Hepatocyte (in vitro differentiated cells): Measurements from ENCODE around the gene C1orf21. TPM values are rescaled to one million over a fixed set of nuclear protein-coding genes. Genes with fewer than 3 reads are reported as not detected.
A peak's percentile ranks its signal among the peaks of the same experiment; 100 is the strongest.

ENCODE experiments used
- DNase-seq: peaks from one replicate; pipeline ENCODE4 v3.0.0-alpha.2; 2016; ENCODE audit warnings: low spot score
- H2AFZ ChIP-seq: fragments of 200-600 bp; sonication (generic); 2 replicates; pipeline ENCODE4 v1.6.0; 2016; ENCODE audit warnings: antibody characterized with exemption, mild to moderate bottlenecking
- H3K27ac ChIP-seq: fragments of 200-600 bp; sonication (generic); 2 replicates; pipeline ENCODE4 v1.5.1; 2016; ENCODE audit warnings: mild to moderate bottlenecking
- H3K27me3 ChIP-seq: fragments of 200-600 bp; sonication (generic); 2 replicates; pipeline ENCODE4 v1.6.1; 2016
- H3K36me3 ChIP-seq: fragments of 200-600 bp; sonication (generic); replicated peaks from 2 replicates; pipeline ENCODE4 v1.5.1; 2016; ENCODE audit warnings: low read depth; ENCODE audit not compliant: insufficient read depth
- H3K4me1 ChIP-seq: fragments of 200-600 bp; sonication (generic); 2 replicates; pipeline ENCODE4 v1.5.1; 2016; ENCODE audit warnings: mild to moderate bottlenecking, moderate library complexity; ENCODE audit not compliant: insufficient read depth
- H3K4me2 ChIP-seq: fragments of 200-600 bp; sonication (generic); 2 replicates; pipeline ENCODE4 v1.6.0; 2016
- H3K4me3 ChIP-seq: fragments of 200-600 bp; sonication (generic); 2 replicates; pipeline ENCODE4 v1.5.1; 2016; ENCODE audit warnings: mild to moderate bottlenecking
- H3K79me2 ChIP-seq: fragments of 200-600 bp; sonication (generic); 2 replicates; pipeline ENCODE4 v1.6.0; 2017; ENCODE audit warnings: mild to moderate bottlenecking
- H3K9me2 ChIP-seq: fragments of 200-600 bp; sonication (generic); replicated peaks from 2 replicates; pipeline ENCODE4 v1.6.0; 2017; ENCODE audit warnings: mild to moderate bottlenecking; ENCODE audit not compliant: insufficient read depth
- H3K9me3 ChIP-seq: fragments of 200-600 bp; sonication (generic); 2 replicates; pipeline ENCODE4 v1.5.1; 2016; ENCODE audit warnings: low read depth, mild to moderate bottlenecking
- H4K20me1 ChIP-seq: fragments of 200-600 bp; sonication (generic); 2 replicates; pipeline ENCODE4 v1.6.0; 2016; ENCODE audit warnings: mild to moderate bottlenecking; ENCODE audit not compliant: insufficient read depth, poor library complexity, severe bottlenecking
- EZH2 ChIP-seq: fragments of 200-600 bp; sonication (generic); IDR thresholded peaks from 2 replicates; pipeline ENCODE4 v1.6.1; 2016; ENCODE audit warnings: antibody characterized with exemption, mild to moderate bottlenecking, borderline replicate concordance
- EZH2phosphoT487 ChIP-seq: fragments of 200-600 bp; sonication (generic); IDR thresholded peaks from one replicate; pipeline ENCODE4 v1.6.1; 2018; ENCODE audit warnings: antibody characterized with exemption, mild to moderate bottlenecking, low read depth, moderate library complexity; ENCODE audit not compliant: unreplicated experiment, severe bottlenecking
- WGBS: methylation state at CpG from one replicate; pipeline ENCODE4 v1.1.6; 2016; ENCODE audit warnings: low lambda C conversion rate; ENCODE audit errors: missing lambda C conversion rate; 5-methylcytosine and 5-hydroxymethylcytosine counted together
- polyA plus RNA-seq: library from polyadenylated mRNA; unstranded; fragments of >200 nt; fragmentation: Nextera tagmentation; extraction: Ambion mirVana; gene quantifications from 2 replicates; pipeline ENCODE4 v1.2.1, GENCODE V29; 2016
- total RNA-seq: library from RNA; depleted of rRNA; stranded (reverse); fragments of >200 nt; gene quantifications from 2 replicates; pipeline ENCODE4 v1.2.3, GENCODE V29; 2014
- TF ChIP-seq, protein P1 (sequence below): fragments of 200-600 bp; sonication (generic); IDR thresholded peaks from 2 replicates; pipeline ENCODE4 v1.5.1; 2016; ENCODE audit warnings: antibody characterized with exemption, mild to moderate bottlenecking; ENCODE audit not compliant: poor library complexity

C1orf21 gene
- total and polyA plus RNA-seq, 2 experiments from 2014 or later: 26.9 to 37.9 TPM

DNA sequence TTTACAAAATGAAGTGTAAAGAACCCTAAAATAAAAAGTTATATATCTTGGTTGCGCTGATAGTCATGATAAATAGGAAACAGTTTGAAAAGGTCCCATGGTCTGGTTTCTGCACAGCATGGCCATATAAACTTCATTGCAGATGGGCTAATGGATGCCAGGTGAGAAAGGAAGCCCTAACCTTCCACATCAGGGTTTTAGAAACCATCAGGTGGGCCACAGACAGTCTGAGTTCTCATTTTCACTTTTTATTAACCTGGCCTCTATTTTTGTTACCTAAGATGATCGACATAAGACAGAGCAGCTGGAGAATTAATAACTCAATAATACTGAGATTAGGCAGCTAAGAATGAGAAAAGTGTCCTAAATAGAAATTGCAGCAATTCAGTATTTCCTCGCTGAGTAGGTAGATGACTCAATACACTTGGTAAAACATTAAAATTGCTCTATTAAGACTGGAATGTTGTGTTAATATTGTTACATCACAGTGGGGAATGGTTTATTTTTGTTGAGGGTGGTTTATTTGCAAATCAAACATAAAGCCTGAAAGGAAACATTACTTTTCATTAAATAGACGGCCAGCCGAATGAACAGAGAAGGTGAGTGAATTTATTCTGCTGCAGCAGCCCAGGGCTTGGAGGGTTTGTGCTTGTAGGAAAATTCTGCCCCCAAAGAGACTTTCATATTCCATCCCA lies 21.1 kb downstream of the C1orf21 start:
- peak overlapping the region; percentile 15 for H3K4me2 ChIP-seq
- no peak for DNase-seq
- no peak overlapping the region for H3K4me3 ChIP-seq
- peaks cover 18% of the 10 kb centered on the region for H3K4me1 ChIP-seq
- no peaks in the 10 kb centered on the region for H3K27me3 ChIP-seq
- no peaks in the 10 kb centered on the region for H3K36me3 ChIP-seq
- peaks cover 49% of the 10 kb centered on the region for H3K79me2 ChIP-seq
- peak overlapping the region; percentile 6 for H3K27ac ChIP-seq
- 63% methylated on average over 5 of the region's 5 CpGs for WGBS
- H2AFZ ChIP-seq: no peak overlapping the region
- TF ChIP-seq, protein P1, sequence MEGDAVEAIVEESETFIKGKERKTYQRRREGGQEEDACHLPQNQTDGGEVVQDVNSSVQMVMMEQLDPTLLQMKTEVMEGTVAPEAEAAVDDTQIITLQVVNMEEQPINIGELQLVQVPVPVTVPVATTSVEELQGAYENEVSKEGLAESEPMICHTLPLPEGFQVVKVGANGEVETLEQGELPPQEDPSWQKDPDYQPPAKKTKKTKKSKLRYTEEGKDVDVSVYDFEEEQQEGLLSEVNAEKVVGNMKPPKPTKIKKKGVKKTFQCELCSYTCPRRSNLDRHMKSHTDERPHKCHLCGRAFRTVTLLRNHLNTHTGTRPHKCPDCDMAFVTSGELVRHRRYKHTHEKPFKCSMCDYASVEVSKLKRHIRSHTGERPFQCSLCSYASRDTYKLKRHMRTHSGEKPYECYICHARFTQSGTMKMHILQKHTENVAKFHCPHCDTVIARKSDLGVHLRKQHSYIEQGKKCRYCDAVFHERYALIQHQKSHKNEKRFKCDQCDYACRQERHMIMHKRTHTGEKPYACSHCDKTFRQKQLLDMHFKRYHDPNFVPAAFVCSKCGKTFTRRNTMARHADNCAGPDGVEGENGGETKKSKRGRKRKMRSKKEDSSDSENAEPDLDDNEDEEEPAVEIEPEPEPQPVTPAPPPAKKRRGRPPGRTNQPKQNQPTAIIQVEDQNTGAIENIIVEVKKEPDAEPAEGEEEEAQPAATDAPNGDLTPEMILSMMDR: no peak
- no peak for TF ChIP-seq EZH2
- TF ChIP-seq EZH2phosphoT487: no peak
- peaks cover 3% of the 10 kb centered on the region for H4K20me1 ChIP-seq
- no peaks in the 10 kb centered on the region for H3K9me2 ChIP-seq
- H3K9me3 ChIP-seq: no peaks in the 10 kb centered on the region

DNA sequence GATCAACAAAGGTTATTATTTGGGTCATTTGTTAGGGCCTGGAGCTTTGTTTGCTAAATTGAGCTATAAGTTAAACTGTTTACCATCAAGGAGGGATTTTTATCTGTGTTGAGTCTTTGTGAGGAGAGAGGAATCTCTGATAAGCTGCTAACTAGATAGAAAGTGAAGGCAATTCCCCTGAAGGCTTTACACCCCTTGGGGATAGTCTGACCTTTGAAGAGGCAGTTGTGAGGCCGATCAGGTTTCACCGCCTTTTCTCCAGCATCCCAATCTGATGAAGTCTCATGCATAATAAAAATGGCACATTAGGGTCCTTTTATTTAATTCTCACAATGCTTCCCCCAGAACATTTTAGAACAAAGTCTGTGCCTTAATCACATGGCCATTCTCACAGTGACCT lies 21.8 kb downstream of the C1orf21 start:
- Histone ChIP-seq H3K79me2 (peaks cover 45% of the 10 kb centered on the region), H3K27ac (peak overlapping the region; percentile 6)

DNA sequence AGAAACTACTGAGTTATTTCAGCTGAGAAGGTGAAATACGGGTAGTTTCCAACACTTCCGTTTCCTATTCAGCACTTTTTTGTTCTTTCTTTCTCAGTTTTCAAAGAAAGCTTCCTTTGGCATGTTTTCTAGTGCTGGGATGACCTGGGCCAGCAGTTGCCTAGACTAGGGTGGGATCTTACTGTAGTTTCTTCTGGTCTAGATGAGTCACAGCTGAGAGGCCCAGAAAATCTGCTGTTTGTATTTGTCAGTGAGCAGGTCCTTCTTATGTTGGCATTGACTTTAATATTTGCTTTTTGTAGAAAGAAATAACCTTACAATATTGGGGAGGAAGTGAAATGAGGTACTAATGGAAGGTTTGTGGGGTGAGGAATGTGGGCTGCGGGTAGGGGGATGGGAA lies 22.2 kb downstream of the C1orf21 start:
- Histone ChIP-seq H3K9me2 (no peaks in the 10 kb centered on the region), H3K27ac (no peak overlapping the region), H3K36me3 (no peaks in the 10 kb centered on the region), H4K20me1 (peaks cover 3% of the 10 kb centered on the region), H3K4me1 (peaks cover 18% of the 10 kb centered on the region), H3K79me2 (peaks cover 44% of the 10 kb centered on the region), H3K27me3 (no peaks in the 10 kb centered on the region), H2AFZ (no peak overlapping the region), H3K9me3 (no peaks in the 10 kb centered on the region), H3K4me2 (peak overlapping the region; percentile 15), H3K4me3 (no peak overlapping the region)
- no peak for TF ChIP-seq EZH2phosphoT487
- TF ChIP-seq EZH2: no peak
- TF ChIP-seq, protein P1: no peak
- DNase-seq: no peak
- 60% methylated on average over 3 of the region's 3 CpGs for WGBS

More for the DNA sequence above, 21.8 kb downstream of the C1orf21 start:
- peak overlapping the region; percentile 15 for H3K4me2 ChIP-seq
- no peak overlapping the region for H3K4me3 ChIP-seq
- WGBS: 26% methylated on average over 2 of the region's 2 CpGs
- peaks cover 18% of the 10 kb centered on the region for H3K4me1 ChIP-seq
- TF ChIP-seq EZH2phosphoT487: no peak
- no peaks in the 10 kb centered on the region for H3K9me3 ChIP-seq
- H2AFZ ChIP-seq: no peak overlapping the region
- no peaks in the 10 kb centered on the region for H3K27me3 ChIP-seq
- H3K9me2 ChIP-seq: no peaks in the 10 kb centered on the region
- H3K36me3 ChIP-seq: no peaks in the 10 kb centered on the region
- no peak for DNase-seq
- peaks cover 3% of the 10 kb centered on the region for H4K20me1 ChIP-seq

DNA sequence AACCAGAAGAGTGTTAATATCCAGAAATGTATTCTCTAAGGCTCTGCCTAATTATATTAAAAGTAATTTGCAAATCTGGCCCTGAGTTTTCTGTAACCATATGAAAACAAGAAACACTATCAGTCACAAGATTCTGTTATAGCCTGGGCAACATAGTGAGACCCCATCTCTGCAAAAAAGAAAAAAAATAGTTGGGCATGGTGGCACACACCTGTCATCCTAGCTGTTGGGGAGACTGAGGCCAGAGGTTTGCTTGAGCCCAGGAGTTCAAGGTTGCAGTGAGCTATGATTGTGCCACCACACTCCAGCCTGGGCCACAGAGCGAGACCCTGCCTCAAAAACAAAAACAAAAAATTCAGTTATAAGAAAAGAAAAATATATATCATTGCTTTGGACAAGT lies 25.6 kb downstream of the C1orf21 start:
- peaks cover 49% of the 10 kb centered on the region for H3K79me2 ChIP-seq
- H3K4me3 ChIP-seq: no peak overlapping the region
- H2AFZ ChIP-seq: no peak overlapping the region
- H3K4me1 ChIP-seq: peaks cover 18% of the 10 kb centered on the region
- no peak for DNase-seq
- H3K36me3 ChIP-seq: no peaks in the 10 kb centered on the region
- H3K4me2 ChIP-seq: no peak overlapping the region
- H3K27ac ChIP-seq: no peak overlapping the region
- TF ChIP-seq EZH2 (no peak), EZH2phosphoT487 (no peak)
- TF ChIP-seq, protein P1: no peak
- H3K9me2 ChIP-seq: no peaks in the 10 kb centered on the region
- WGBS: 90% methylated on average over 1 of the region's 1 CpG
- no peaks in the 10 kb centered on the region for H3K27me3 ChIP-seq
- peaks cover 3% of the 10 kb centered on the region for H4K20me1 ChIP-seq
- no peaks in the 10 kb centered on the region for H3K9me3 ChIP-seq
